ENCODE data around the gene MTERF4. TPM values are rescaled to one million over a fixed set of nuclear protein-coding genes. Genes with fewer than 3 reads are reported as not detected.
A peak's percentile ranks its signal among the peaks of the same experiment; 100 is the strongest.

The MTERF4 gene
- total RNA-seq, 2 donors from 2014 or later = 91.3 to 98.5 TPM

DNA sequence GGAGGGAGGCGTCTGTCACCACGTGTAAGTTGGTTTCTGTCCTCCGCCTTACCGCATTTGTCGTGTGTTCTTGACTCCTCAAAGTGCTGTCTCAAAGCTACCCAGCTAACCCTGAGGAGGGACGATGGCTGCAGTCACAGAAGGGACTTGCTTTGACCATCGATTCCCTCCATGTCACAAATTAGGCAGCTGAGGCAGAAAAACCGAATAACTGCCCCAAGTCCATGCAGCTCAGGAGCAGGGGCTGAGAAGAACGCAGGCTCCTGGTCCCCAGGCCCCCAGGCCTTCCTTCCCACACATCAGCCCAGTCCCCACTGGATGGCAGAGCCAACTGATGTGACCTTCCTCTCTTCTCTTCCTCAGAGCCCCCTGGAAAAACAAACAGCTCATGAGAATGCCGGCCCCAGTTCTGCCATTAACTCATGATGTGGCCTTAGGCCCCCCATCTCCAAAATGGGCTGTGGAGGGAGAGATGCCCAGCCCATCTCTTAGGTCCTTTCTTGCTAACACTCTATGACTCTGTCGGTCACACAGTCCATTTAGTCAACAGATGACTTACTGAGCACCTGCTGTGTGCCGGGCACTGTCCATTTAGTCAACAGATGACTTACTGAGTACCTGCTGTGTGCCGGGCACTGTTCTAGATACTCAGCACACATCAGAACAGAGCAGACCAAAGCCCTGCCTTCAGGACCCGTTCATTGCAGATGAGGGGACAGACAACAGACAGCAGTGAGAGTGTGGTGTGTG, 19.6 kb downstream of the MTERF4 start:
- intact Hi-C loops (cut with DNase I) = no loop called here
- Histone ChIP-seq H3K9me3 (no peaks in the 10 kb centered on the region), H3K4me3 (no peak overlapping the region), H3K36me3 (no peaks in the 10 kb centered on the region), H3K4me1 (replicated peaks) (no peaks in the 10 kb centered on the region), H3K27me3 (replicated peaks; ENCODE audit: insufficient read depth) (no peaks in the 10 kb centered on the region), H3K27ac (peak overlapping the region in 1 of 2 donors; percentile 61)
- 81% methylated on average over 14 of the region's 14 CpGs for WGBS
- TF ChIP-seq POLR2AphosphoS5 (IDR thresholded peaks at IDR 0.05) (no peak), POLR2A (IDR thresholded peaks at IDR 0.05) (no peak)
- TF ChIP-seq, protein P1, sequence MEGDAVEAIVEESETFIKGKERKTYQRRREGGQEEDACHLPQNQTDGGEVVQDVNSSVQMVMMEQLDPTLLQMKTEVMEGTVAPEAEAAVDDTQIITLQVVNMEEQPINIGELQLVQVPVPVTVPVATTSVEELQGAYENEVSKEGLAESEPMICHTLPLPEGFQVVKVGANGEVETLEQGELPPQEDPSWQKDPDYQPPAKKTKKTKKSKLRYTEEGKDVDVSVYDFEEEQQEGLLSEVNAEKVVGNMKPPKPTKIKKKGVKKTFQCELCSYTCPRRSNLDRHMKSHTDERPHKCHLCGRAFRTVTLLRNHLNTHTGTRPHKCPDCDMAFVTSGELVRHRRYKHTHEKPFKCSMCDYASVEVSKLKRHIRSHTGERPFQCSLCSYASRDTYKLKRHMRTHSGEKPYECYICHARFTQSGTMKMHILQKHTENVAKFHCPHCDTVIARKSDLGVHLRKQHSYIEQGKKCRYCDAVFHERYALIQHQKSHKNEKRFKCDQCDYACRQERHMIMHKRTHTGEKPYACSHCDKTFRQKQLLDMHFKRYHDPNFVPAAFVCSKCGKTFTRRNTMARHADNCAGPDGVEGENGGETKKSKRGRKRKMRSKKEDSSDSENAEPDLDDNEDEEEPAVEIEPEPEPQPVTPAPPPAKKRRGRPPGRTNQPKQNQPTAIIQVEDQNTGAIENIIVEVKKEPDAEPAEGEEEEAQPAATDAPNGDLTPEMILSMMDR (IDR thresholded peaks at IDR 0.05) = no peak
- no peak for DNase-seq (ENCODE audit: low spot score)

DNA sequence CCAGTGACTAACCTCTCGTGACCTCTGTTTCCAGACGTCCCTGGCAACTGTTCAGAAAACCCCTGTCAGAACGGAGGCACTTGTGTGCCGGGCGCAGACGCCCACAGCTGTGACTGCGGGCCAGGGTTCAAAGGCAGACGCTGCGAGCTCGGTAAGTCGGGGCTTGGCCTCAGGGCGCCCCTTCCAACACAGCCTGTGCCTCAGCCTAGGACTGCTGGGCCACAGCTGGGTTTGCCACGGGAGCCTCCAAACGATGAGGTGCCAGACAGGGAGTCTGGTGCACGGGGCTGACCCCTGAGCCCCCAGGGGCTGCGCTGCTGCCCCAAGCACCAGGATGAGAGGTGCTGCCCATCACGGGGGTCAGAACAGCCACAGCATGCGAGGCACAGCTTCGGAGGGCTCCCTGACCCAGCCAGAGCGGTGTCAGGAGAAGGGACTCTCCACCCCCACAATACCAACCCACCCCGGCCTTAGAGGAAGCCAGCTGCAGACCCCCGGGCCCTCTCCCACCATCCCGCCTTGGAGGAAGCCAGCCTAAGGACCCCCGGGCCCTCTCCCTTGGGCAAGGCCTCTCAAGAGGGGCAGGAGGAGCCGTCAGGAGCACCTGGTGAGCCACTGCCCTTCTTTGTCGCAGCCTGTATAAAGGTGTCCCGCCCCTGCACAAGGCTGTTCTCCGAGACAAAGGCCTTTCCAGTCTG, 20.3 kb downstream of the MTERF4 start:
- Histone ChIP-seq H3K4me1 (replicated peaks) (no peaks in the 10 kb centered on the region), H3K36me3 (no peaks in the 10 kb centered on the region), H3K27me3 (replicated peaks; ENCODE audit: insufficient read depth) (no peaks in the 10 kb centered on the region), H3K27ac (peak overlapping the region in 1 of 2 donors; percentile 61), H3K9me3 (no peaks in the 10 kb centered on the region), H3K4me3 (no peak overlapping the region)
- TF ChIP-seq POLR2AphosphoS5 (IDR thresholded peaks at IDR 0.05) (no peak), POLR2A (IDR thresholded peaks at IDR 0.05) (no peak)
- TF ChIP-seq, protein P1 (IDR thresholded peaks at IDR 0.05) = no peak
- no peak for DNase-seq (ENCODE audit: low spot score)
- WGBS = 49% methylated on average over 20 of the region's 28 CpGs
- intact Hi-C loops (cut with DNase I) = no loop called here

GRCh38 chr2:241081190-241081642, 20.9 kb downstream of the MTERF4 start:
- 45% methylated on average over 9 of the region's 9 CpGs for WGBS

DNA sequence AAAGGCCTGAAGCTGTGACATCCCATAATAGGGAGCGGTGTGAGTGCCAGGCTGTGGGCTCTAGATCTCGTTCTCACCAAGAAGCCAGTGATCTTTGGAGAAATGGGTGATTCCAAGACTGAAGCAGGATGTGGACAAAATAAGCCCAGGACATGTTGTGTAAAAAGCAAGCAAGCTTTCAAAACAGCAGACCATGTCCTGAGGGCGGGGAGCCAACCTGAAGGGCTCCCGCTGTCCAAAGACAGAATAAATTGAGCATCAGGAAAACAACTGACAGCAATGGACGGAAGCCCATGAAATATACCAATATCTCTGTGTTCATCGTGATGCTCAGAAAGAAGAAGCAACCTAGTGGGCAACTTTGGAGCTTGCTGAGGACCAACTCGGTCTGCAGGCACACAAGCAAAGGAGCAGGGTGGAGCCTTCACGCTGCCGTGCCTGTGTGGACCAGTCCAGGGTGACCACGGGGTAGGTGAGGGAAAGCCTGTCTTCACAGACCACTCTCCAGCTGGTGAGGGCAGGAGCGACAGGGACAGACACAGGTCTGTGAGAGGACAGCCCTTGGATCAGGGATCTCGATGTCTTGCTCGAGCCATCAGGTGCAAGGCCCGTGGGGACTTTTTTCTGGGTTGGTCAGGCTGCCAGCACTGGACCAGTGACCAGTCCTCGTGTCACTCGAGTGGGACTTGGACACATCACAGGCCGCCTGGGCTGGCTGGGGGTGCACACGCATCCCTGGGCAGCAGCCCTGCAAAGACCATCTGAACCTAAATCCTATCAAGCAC, 21.5 kb downstream of the MTERF4 start:
- Histone ChIP-seq H3K27ac (peak overlapping the region; percentile 7 to 61), H3K4me1 (replicated peaks) (no peaks in the 10 kb centered on the region), H3K9me3 (no peaks in the 10 kb centered on the region), H3K36me3 (no peaks in the 10 kb centered on the region), H3K27me3 (replicated peaks; ENCODE audit: insufficient read depth) (no peaks in the 10 kb centered on the region), H3K4me3 (no peak overlapping the region)
- no peak for DNase-seq (ENCODE audit: low spot score)
- intact Hi-C loops (cut with DNase I) = no loop called here
- 77% methylated on average over 18 of the region's 18 CpGs for WGBS
- TF ChIP-seq, protein P1 (IDR thresholded peaks at IDR 0.05) = no peak
- no peak for TF ChIP-seq POLR2AphosphoS5 (IDR thresholded peaks at IDR 0.05)
- TF ChIP-seq POLR2A (IDR thresholded peaks at IDR 0.05) = no peak

More at GRCh38 chr2:241081190-241081642, 20.9 kb downstream of the MTERF4 start:
- intact Hi-C loops (cut with DNase I) = no loop called here
- no peak for DNase-seq (ENCODE audit: low spot score)
- Histone ChIP-seq H3K4me3 (no peak overlapping the region), H3K4me1 (replicated peaks) (no peaks in the 10 kb centered on the region), H3K27ac (peak overlapping the region in 1 of 2 donors; percentile 61), H3K9me3 (no peaks in the 10 kb centered on the region), H3K27me3 (replicated peaks; ENCODE audit: insufficient read depth) (no peaks in the 10 kb centered on the region), H3K36me3 (no peaks in the 10 kb centered on the region)
- TF ChIP-seq, protein P1 (IDR thresholded peaks at IDR 0.05) = no peak
- TF ChIP-seq POLR2AphosphoS5 (IDR thresholded peaks at IDR 0.05) (no peak), POLR2A (IDR thresholded peaks at IDR 0.05) (no peak)

All from prostate gland (tissue), 2 donors.